Activated CD4-positive, CD25-positive, alpha-beta regulatory T cell (primary cell): ENCODE data around the gene EIF2AK3.

Experiments
- DNase-seq, 4 experiments: peaks; one replicate each; lab custom pipeline; 2025; lab: John Stamatoyannopoulos, UW

Gene EIF2AK3

GRCh38 chr2:88540346-88540745, 86.9 kb downstream of the EIF2AK3 start:
- no peak for DNase-seq

- no peak for DNase-seq
These were observed 88.8 kb downstream of the EIF2AK3 start for GRCh38 chr2:88538362-88538917.

- no peak for DNase-seq
These were observed 89.6 kb downstream of the EIF2AK3 start for GRCh38 chr2:88537640-88538039.

GRCh38 chr2:88530081-88530480, 97.2 kb downstream of the EIF2AK3 start:
- no peak for DNase-seq

- no peak for DNase-seq
These were observed 105.7 kb downstream of the EIF2AK3 start for GRCh38 chr2:88521445-88522073.

- no peak for DNase-seq
These were observed 109.5 kb downstream of the EIF2AK3 start for GRCh38 chr2:88517759-88518201.
